ENCODE measurements around the gene CDK10.
"Not testable (repeated sequence)": the region's sequence is repeated elsewhere in the genome, so short reads cannot be mapped to it uniquely, and the experiment has no call there.

The CDK10 gene

DNA sequence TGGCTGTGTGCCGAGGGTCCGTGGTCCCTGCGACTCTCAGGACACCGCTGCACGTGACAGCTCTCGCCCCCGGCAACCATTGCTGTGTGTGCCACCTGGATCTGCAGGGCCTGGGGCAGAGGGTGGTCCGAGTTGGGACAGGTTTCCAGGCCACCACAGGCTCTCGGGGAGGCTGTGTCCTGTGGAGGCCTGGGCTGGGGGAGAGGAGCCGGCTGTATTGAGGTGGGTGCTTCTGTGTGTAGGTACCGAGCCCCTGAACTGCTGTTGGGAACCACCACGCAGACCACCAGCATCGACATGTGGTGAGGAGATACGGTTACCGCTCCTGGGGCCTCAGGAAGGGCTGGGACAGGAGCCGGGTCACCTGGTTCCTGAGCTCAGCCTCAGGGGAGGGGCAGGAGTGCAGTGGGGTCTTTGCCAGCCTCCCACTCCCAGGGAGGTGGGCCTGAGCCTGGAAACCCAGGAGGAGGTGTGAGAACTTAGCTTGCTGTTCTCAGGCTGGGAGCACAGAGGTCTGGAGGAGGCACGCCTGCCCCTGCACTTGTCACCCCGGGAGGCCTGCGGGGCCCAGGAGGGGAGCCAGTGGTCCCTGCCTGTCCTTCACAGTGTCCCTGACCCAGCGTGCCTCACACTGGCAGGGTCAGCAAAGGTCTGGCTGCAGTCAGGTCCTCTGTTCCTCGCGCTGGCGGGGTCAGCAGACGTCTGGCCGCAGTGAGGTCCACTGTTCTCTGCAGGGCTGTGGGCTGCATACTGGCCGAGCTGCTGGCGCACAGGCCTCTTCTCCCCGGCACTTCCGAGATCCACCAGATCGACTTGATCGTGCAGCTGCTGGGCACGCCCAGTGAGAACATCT, 7.7 kb downstream of the CDK10 start:
- no peaks in the 10 kb centered on the region for H3K27me3 ChIP-seq (ENCODE audit: low read depth, low read length)
- peaks cover 20% of the 10 kb centered on the region for H3K36me3 ChIP-seq (replicated peaks; ENCODE audit: low read depth, low read length)
- no peaks in the 10 kb centered on the region for H3K4me1 ChIP-seq (ENCODE audit: low read length)
- no peak for TF ChIP-seq CTCF (IDR thresholded peaks at IDR 0.05; ENCODE audit: low read depth, low read length)
- no peak for TF ChIP-seq EZH2phosphoT487 (IDR thresholded peaks at IDR 0.05; ENCODE audit: low read depth)
- H3K4me3 ChIP-seq (ENCODE audit: low read length), result no peak overlapping the region
- H3K9ac ChIP-seq (ENCODE audit: low read length), result no peak overlapping the region
- H3K79me2 ChIP-seq (ENCODE audit: low read length), result no peaks in the 10 kb centered on the region
- H3K4me2 ChIP-seq (ENCODE audit: low read length), result no peak overlapping the region
- H3K9me3 ChIP-seq (ENCODE audit: insufficient read depth, low read length), result no peaks in the 10 kb centered on the region
- no peak overlapping the region for H3K27ac ChIP-seq (ENCODE audit: low read length)
- H2AFZ ChIP-seq (ENCODE audit: low read depth, low read length), result no peak overlapping the region
- 0 out of 2 replicates have a peak, but pooled peaks cover 3% of the 10 kb centered on the region for H4K20me1 ChIP-seq (ENCODE audit: insufficient read depth, low read length)

DNA sequence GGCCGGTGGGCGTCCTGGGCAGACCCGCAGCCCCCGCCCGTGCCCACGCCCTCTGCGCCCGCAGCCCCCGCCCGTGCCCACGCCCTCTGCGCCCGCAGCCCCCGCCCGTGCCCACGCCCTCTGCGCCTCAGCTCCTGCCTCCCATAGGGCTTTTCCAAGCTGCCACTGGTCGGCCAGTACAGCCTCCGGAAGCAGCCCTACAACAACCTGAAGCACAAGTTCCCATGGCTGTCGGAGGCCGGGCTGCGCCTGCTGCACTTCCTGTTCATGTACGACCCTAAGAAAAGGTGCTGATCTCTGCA, 8.2 kb downstream of the CDK10 start:
- H3K4me1 ChIP-seq (ENCODE audit: low read length); H3K27me3 ChIP-seq (ENCODE audit: low read depth, low read length); H3K9ac ChIP-seq (ENCODE audit: low read length); H3K4me2 ChIP-seq (ENCODE audit: low read length); H3K27ac ChIP-seq (ENCODE audit: low read length); H3K9me3 ChIP-seq (ENCODE audit: insufficient read depth, low read length); H3K79me2 ChIP-seq (ENCODE audit: low read length); H3K4me3 ChIP-seq (ENCODE audit: low read length); H2AFZ ChIP-seq (ENCODE audit: low read depth, low read length); H4K20me1 ChIP-seq (ENCODE audit: insufficient read depth, low read length): not testable (repeated sequence)
- H3K36me3 ChIP-seq (replicated peaks; ENCODE audit: low read depth, low read length), result peaks cover 20% of the 10 kb centered on the region

- Histone ChIP-seq H3K27me3 (ENCODE audit: low read depth, low read length) (no peaks in the 10 kb centered on the region), H3K27ac (ENCODE audit: low read length) (no peak overlapping the region), H3K4me3 (ENCODE audit: low read length) (no peak overlapping the region), H2AFZ (ENCODE audit: low read depth, low read length) (no peak overlapping the region), H3K4me1 (ENCODE audit: low read length) (peaks cover 5% of the 10 kb centered on the region), H3K79me2 (ENCODE audit: low read length) (no peaks in the 10 kb centered on the region), H3K36me3 (replicated peaks; ENCODE audit: low read depth, low read length) (peaks cover 20% of the 10 kb centered on the region), H4K20me1 (ENCODE audit: insufficient read depth, low read length) (peaks cover 6% of the 10 kb centered on the region; the same call in 1 of the 2 replicates), H3K9ac (ENCODE audit: low read length) (no peak overlapping the region), H3K4me2 (ENCODE audit: low read length) (no peak overlapping the region), H3K9me3 (ENCODE audit: insufficient read depth, low read length) (no peaks in the 10 kb centered on the region)
- TF ChIP-seq CTCF (IDR thresholded peaks at IDR 0.05; ENCODE audit: low read depth, low read length) (no peak), EZH2phosphoT487 (IDR thresholded peaks at IDR 0.05; ENCODE audit: low read depth) (no peak)
Observed at GRCh38 chr16:89695086-89695874, 8.8 kb downstream of the CDK10 start.

DNA sequence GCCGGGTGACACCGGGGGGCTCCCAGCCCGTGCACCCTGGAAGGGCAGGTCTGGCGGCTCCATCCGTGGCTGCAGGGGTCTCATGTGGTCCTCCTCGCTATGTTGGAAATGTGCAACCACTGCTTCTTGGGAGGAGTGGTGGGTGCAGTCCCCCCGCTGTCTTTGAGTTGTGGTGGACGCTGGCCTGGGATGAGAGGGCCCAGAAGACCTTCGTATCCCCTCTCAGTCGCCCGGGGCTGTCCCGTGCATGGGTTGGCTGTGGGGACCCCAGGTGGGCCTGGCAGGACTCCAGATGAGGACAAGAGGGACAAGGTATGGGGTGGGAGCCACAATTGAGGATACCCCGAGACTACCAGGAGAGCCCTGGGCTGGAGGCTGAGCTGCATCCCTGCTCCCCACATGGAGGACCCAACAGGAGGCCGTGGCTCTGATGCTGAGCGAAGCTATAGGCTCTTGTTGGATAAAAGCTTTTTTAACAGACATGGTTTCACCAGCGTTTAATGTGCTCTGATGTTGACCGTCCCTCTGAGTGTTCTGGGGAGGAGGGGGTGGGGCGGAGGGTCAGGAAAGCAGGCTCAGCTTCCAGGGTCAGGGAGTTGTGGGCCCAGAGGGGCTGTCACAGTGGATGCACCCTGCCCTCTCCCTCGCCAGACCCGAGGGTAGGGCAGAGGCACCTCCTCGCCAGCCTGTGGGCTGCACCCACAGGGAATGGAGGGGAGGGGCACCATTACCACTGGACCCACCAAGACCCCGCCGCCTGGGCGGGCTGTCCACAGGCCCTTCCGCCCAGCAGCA, 9.6 kb downstream of the CDK10 start:
- Histone ChIP-seq H3K4me2 (ENCODE audit: low read length) (no peak overlapping the region), H3K9me3 (ENCODE audit: insufficient read depth, low read length) (no peaks in the 10 kb centered on the region), H3K27me3 (ENCODE audit: low read depth, low read length) (no peaks in the 10 kb centered on the region), H2AFZ (ENCODE audit: low read depth, low read length) (no peak overlapping the region), H3K4me3 (ENCODE audit: low read length) (no peak overlapping the region), H3K9ac (ENCODE audit: low read length) (no peak overlapping the region), H3K79me2 (ENCODE audit: low read length) (no peaks in the 10 kb centered on the region), H3K4me1 (ENCODE audit: low read length) (peaks cover 10% of the 10 kb centered on the region), H4K20me1 (ENCODE audit: insufficient read depth, low read length) (peaks cover 6% of the 10 kb centered on the region; the same call in 1 of the 2 replicates), H3K36me3 (replicated peaks; ENCODE audit: low read depth, low read length) (peaks cover 17% of the 10 kb centered on the region), H3K27ac (ENCODE audit: low read length) (no peak overlapping the region)
- no peak for TF ChIP-seq CTCF (IDR thresholded peaks at IDR 0.05; ENCODE audit: low read depth, low read length)
- TF ChIP-seq EZH2phosphoT487 (IDR thresholded peaks at IDR 0.05; ENCODE audit: low read depth), result no peak

All from OCI-LY3 (cell line).